HG03565 (cell line): ENCODE data around the gene FLVCR1.

ENCODE experiments used
- ATAC-seq: cut with Tn5 transposase; IDR thresholded peaks from one replicate; pipeline ENCODE4 v1.9.1; 2021; ENCODE audit warnings: mild to moderate bottlenecking, moderate library complexity; ENCODE audit not compliant: unreplicated experiment

FLVCR1 gene

DNA sequence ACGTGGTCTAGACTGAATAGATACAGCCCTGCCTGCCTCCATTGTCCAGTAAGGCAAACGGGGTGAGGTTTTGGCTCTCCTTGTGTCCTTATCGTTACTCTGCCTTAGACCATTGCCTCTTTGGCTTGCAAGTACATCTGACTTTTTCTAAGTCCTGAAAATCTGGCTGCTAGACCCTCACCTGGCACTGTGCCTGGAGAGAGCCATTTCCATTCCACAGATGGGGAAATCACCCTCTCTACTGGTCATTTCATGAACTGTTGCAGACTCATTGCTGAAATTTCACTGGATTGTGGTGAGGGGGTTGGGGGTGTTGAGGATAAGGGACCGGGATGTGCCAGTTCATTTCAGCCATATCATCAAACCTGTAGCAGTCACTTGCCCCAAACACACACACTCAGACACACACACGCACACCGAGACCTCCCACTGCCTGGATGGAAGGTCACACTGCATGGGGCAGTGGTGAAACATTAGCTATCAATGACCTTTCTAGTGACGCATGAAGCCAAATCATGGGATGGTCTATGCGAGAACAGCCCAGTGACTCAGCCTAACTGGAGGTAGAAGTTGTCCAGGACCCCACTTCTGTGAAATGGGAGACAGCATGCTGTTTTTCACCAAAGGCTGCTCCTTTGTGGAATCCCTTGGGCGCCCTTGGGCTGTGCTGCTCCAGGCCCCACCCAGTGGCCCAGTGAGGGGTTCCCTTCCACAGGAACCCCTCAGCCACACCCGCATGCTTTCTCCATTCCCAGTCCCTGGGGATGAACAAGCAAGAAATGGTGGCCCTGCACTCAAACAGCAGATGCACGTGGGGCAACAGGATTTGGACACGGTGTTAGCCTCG, 57.4 kb downstream of the FLVCR1 start:
- no peak for ATAC-seq

DNA sequence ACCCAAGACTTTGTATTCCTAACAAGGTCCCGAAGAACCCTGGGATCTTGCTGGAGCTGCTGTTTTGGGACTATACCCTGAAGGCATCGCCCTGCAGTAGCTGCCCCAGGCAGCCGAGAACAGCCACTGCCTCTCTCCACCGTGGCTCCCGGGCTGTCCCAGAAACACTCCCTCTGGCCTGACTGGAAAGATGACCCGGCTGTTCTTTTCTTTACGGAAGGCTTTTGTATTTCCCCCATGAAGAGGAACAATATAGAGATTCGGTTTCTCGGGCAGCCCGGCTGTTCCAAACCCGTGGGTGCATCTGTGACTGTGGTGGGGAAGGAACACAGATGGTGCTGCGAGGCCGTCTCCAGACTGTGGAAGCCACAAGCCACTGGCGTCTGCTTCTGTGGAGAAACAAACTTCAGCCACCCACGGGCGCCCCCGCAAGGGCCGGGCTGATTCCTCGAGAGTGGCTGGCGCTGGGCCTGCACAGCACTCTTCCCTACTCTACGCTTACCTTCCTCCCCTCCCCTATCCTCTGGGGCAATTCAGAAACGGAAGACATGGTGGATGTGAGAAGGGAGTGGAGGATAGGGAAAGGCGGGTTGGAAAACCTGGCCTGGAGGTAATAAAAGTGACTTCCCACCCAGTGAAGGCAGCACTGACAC, 58.5 kb downstream of the FLVCR1 start:
- no peak for ATAC-seq

DNA sequence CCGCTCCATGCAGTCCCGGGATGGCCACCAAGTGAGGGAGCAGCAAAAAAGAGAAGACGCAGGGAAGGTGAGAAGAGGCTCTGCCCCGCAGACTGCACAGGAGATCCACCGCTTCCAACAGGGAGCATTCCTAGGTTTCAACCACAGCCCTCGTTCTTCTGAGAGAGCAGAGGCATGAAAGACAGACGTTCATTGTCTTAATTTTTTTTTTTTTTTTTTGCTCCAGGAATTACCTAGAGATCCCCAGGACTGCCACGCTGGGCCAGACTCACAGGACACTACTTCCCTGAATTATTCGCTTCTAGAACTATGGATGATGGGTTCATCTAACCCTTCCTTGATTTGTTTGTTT, 59.0 kb downstream of the FLVCR1 start:
- ATAC-seq = no peak

GRCh38 chr1:212917858-212918257, 59.8 kb downstream of the FLVCR1 start:
- ATAC-seq = no peak

- ATAC-seq = no peak
These were observed 60.7 kb downstream of the FLVCR1 start for GRCh38 chr1:212918824-212919223.

GRCh38 chr1:212920246-212920645, 62.2 kb downstream of the FLVCR1 start:
- no peak for ATAC-seq

GRCh38 chr1:212920896-212921295, 62.8 kb downstream of the FLVCR1 start:
- ATAC-seq = no peak

- no peak for ATAC-seq
These were observed 63.9 kb downstream of the FLVCR1 start for GRCh38 chr1:212922016-212922415.

- ATAC-seq = no peak
These were observed 68.3 kb downstream of the FLVCR1 start for GRCh38 chr1:212926372-212926771.

- peak; percentile 56 for ATAC-seq
These were observed 70.5 kb downstream of the FLVCR1 start for GRCh38 chr1:212928323-212929291.

DNA sequence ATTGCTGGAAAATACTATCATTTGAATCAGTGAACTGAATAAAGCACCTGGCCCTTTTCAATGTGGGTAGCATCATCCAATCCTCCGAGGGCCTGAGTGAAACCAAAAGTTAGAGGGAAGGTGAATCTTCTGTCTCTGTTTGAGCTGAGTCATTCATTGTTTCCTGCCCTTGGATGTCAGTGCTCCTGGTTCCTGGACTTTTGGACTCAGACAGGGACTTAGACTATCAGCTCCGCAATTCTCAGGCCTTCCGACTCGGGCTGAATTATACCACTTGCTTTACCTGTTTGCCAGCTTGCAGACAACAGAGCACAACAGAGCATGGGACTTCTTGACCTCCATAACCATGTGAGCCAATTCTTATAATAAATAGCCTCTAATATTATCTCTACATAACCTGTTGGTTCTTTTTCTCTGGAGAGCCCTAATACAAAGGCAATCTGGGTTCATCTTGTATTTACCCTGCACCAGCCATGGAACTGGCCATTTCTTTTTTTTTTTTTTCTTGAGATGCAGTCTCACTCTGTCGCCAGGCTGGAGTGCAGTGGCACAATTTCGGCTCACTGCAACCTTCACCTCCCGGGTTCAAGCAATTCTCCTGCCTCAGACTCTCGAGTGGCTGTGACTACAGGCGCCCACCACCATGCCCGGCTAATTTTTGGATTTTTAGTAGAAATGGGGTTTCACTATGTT, 73.1 kb downstream of the FLVCR1 start:
- ATAC-seq = no peak

GRCh38 chr1:212933815-212934471, 75.9 kb downstream of the FLVCR1 start:
- ATAC-seq = no peak

GRCh38 chr1:212935387-212935981, 77.4 kb downstream of the FLVCR1 start:
- ATAC-seq = no peak

GRCh38 chr1:212937034-212937433, 79.0 kb downstream of the FLVCR1 start:
- ATAC-seq = no peak

- ATAC-seq = no peak
These were observed 80.8 kb downstream of the FLVCR1 start for GRCh38 chr1:212938846-212939245.

DNA sequence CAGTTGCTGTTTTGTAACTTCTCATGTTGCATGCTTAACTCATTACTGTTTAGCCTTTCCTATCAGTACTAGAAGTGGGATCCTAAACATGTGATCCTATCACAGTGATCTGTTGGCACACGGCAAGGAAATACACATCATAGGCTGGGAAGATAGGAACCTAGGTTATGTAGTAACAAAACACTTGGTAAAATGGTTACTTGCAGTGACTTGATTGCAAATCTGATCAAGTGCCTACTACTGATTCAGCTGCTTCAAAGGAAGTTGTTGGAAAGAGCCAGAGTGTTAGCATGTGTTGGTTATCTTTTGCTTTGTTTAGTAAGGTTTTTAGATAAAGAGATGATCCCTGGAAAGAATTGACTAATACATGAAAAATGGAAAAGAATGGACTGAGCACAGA, 83.4 kb downstream of the FLVCR1 start:
- ATAC-seq = no peak

- no peak for ATAC-seq
These were observed 84.8 kb downstream of the FLVCR1 start for GRCh38 chr1:212942679-212943392.

GRCh38 chr1:212943393-212943710, 85.3 kb downstream of the FLVCR1 start:
- no peak for ATAC-seq

DNA sequence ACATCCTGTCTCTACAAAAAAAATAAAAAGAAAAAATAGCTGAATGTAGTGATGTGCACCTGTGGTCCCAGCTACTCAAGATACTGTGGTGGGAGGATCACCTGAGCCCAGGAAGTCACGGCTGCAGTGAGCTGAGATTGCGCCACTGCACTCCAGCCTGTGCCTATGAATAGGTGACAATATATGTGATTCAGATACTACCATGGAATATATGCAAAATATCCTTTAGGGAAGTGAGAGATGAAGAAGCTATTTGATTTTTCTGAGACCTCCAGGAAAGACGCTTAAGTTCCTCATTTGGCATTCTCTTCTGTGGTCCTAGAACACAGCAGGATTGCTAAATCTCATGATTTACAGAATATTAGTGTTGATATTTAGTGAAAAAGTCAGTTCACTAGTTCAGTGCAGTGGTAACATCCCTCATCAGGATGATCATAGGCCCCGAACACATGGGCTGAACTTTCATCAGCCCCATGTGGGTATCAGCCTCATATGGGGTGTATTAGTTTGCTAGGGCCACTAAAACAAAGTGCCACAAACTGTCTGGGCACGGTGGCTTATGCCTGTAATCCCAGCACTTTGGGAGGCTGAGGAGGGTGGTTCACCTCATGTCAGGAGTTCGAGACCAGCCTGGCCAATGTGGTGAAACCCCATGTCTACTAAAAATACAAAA, 86.3 kb downstream of the FLVCR1 start:
- ATAC-seq = no peak
